Liver (tissue), 9 donors: ENCODE results near the gene CCN2. TPM values are rescaled to one million over a fixed set of nuclear protein-coding genes. Genes with fewer than 3 reads are reported as not detected.

Experiments
- DNase-seq: peaks from one replicate; pipeline ENCODE4 v3.0.0-alpha.2; 2017; ENCODE audit warnings: low spot score
- H3K27ac ChIP-seq, 2 donors: one replicate each; pipeline ENCODE4 v1.7.0; 2013; ENCODE audit warnings: inconsistent platforms in 2 of 2, low read length in 2 of 2, control low read depth in 1 of 2, low read depth in 1 of 2, mild to moderate bottlenecking in 1 of 2
- H3K27me3 ChIP-seq, 4 donors: one replicate each; pipeline versions ENCODE4 v1.6.1 to v1.7.0; 2013; ENCODE audit warnings: low read length in 3 of 4, inconsistent platforms in 1 of 4, mild to moderate bottlenecking in 1 of 4, moderate library complexity in 1 of 4; ENCODE audit not compliant: control insufficient read depth in 4 of 4, insufficient read depth in 4 of 4
- H3K36me3 ChIP-seq, 4 donors: one replicate each; pipeline versions ENCODE4 v1.6.1 to v1.7.0; 2013; ENCODE audit warnings: low read length in 3 of 4, mild to moderate bottlenecking in 3 of 4, low read depth in 1 of 4, moderate library complexity in 1 of 4; ENCODE audit not compliant: control insufficient read depth in 4 of 4, insufficient read depth in 3 of 4
- H3K4me1 ChIP-seq, 4 donors: one replicate each; pipeline versions ENCODE4 v1.6.1 to v1.7.0; 2013; ENCODE audit warnings: low read length in 3 of 4, mild to moderate bottlenecking in 3 of 4, moderate library complexity in 1 of 4; ENCODE audit not compliant: control insufficient read depth in 4 of 4, insufficient read depth in 4 of 4
- H3K4me3 ChIP-seq, 3 donors: one replicate each; pipeline versions ENCODE4 v1.6.1 to v1.7.0; 2013; ENCODE audit warnings: low read length in 3 of 3, control low read depth in 1 of 3, low read depth in 1 of 3, mild to moderate bottlenecking in 1 of 3
- H3K9ac ChIP-seq, 2 donors: one replicate each; pipeline ENCODE4 v1.7.0; 2013; ENCODE audit warnings: low read length in 2 of 2, mild to moderate bottlenecking in 2 of 2, moderate library complexity in 2 of 2, control low read depth in 1 of 2, low read depth in 1 of 2
- H3K9me3 ChIP-seq, 4 donors: one replicate each; pipeline versions ENCODE4 v1.6.1 to v1.7.0; 2013; ENCODE audit warnings: low read length in 3 of 4; ENCODE audit not compliant: control insufficient read depth in 4 of 4
- ATF3 ChIP-seq: IDR thresholded peaks from 2 replicates; pipeline ENCODE4 v1.6.1; 2016; ENCODE audit warnings: antibody characterized with exemption
- CTCF ChIP-seq: fragments of 150-350 bp; IDR thresholded peaks from 2 replicates; pipeline ENCODE4 v1.5.1; 2017; ENCODE audit warnings: improper control_type of control experiment, low read depth, low read length; ENCODE audit not compliant: missing input control
- EGR1 ChIP-seq, 2 donors: IDR thresholded peaks; 2 replicates each; pipeline ENCODE4 v1.6.1; 2016 to 2018; ENCODE audit warnings: antibody characterized with exemption in 2 of 2, low read depth in 2 of 2
- FOXA1 ChIP-seq: IDR thresholded peaks from 2 replicates; pipeline ENCODE4 v1.6.1; 2016; ENCODE audit warnings: antibody characterized with exemption
- FOXA2 ChIP-seq: IDR thresholded peaks from 2 replicates; pipeline ENCODE4 v1.6.1; 2016; ENCODE audit warnings: antibody characterized with exemption
- GABPA ChIP-seq, 2 donors: IDR thresholded peaks in 1 of 2; conservative IDR thresholded peaks in 1 of 2; 2 replicates each; pipeline ENCODE4 v1.6.1; 2016; ENCODE audit warnings: antibody characterized with exemption in 2 of 2, mild to moderate bottlenecking in 1 of 2, moderate library complexity in 1 of 2
- HNF4A ChIP-seq, 2 donors: conservative IDR thresholded peaks; 2 replicates each; pipeline ENCODE4 v1.6.1; 2016; ENCODE audit warnings: antibody characterized with exemption in 2 of 2, mild to moderate bottlenecking in 2 of 2
- HNF4G ChIP-seq: IDR thresholded peaks from 2 replicates; pipeline ENCODE4 v1.6.1; 2016; ENCODE audit warnings: antibody characterized with exemption
- JUND ChIP-seq, 2 donors: IDR thresholded peaks; 2 replicates each; pipeline ENCODE4 v1.6.1; 2016; ENCODE audit warnings: antibody characterized with exemption in 2 of 2
- MAX ChIP-seq: IDR thresholded peaks from 2 replicates; pipeline ENCODE4 v1.6.1; 2016; ENCODE audit warnings: antibody characterized with exemption
- NR2F2 ChIP-seq: IDR thresholded peaks from 2 replicates; pipeline ENCODE4 v1.6.1; 2016; ENCODE audit warnings: antibody characterized with exemption
- RAD21 ChIP-seq, 2 donors: IDR thresholded peaks; 2 replicates each; pipeline ENCODE4 v1.6.1; 2016; ENCODE audit warnings: antibody characterized with exemption in 2 of 2, mild to moderate bottlenecking in 2 of 2
- REST ChIP-seq: IDR thresholded peaks from 2 replicates; pipeline ENCODE4 v1.6.1; 2016; ENCODE audit warnings: antibody characterized with exemption, mild to moderate bottlenecking
- RXRA ChIP-seq, 2 donors: IDR thresholded peaks; 2 replicates each; pipeline ENCODE4 v1.6.1; 2017 to 2018; ENCODE audit warnings: antibody characterized with exemption in 2 of 2, mild to moderate bottlenecking in 1 of 2
- SP1 ChIP-seq: IDR thresholded peaks from 2 replicates; pipeline ENCODE4 v1.6.1; 2018; ENCODE audit warnings: antibody characterized with exemption, mild to moderate bottlenecking
- TAF1 ChIP-seq: conservative IDR thresholded peaks from 2 replicates; pipeline ENCODE4 v1.6.1; 2016; ENCODE audit warnings: antibody characterized with exemption, mild to moderate bottlenecking
- YY1 ChIP-seq: IDR thresholded peaks from 2 replicates; pipeline ENCODE4 v1.6.1; 2016; ENCODE audit warnings: antibody characterized with exemption, mild to moderate bottlenecking
- WGBS: extraction: QIAGEN DNeasy Blood & Tissue Kit; methylation state at CpG from one replicate; pipeline ENCODE4 v1.1.7; 2013; 5-methylcytosine and 5-hydroxymethylcytosine counted together
- polyA plus RNA-seq, 2 donors: library from polyadenylated mRNA; stranded (reverse) in 1 of 2; unstranded in 1 of 2; fragments of 200-250 nt in 1 of 2; fragments of >200 nt in 1 of 2; fragmentation: Nextera tagmentation in 1 of 2; extraction: Ambion mirVana in 1 of 2; gene quantifications; one replicate each; pipeline versions ENCODE4 v1.2.1 to v1.2.3, GENCODE V29; 2013 to 2015
- total RNA-seq, 2 donors: library from RNA; depleted of rRNA; stranded (reverse); fragments of >200 nt; gene quantifications; one replicate each; pipeline ENCODE4 v1.2.3, GENCODE V29; 2014
- TF ChIP-seq, protein P1 (sequence below): IDR thresholded peaks from 2 replicates; pipeline ENCODE4 v1.6.1; 2016; ENCODE audit warnings: antibody characterized with exemption
- donor health status: healthy.
- donor health status: healthy.
- donor health status: healthy.
- donor health status: healthy.
- donor health status: healthy.

Gene CCN2
- total and polyA plus RNA-seq, 4 donors, result 7.3 to 26.9 (median 19.5) TPM

DNA sequence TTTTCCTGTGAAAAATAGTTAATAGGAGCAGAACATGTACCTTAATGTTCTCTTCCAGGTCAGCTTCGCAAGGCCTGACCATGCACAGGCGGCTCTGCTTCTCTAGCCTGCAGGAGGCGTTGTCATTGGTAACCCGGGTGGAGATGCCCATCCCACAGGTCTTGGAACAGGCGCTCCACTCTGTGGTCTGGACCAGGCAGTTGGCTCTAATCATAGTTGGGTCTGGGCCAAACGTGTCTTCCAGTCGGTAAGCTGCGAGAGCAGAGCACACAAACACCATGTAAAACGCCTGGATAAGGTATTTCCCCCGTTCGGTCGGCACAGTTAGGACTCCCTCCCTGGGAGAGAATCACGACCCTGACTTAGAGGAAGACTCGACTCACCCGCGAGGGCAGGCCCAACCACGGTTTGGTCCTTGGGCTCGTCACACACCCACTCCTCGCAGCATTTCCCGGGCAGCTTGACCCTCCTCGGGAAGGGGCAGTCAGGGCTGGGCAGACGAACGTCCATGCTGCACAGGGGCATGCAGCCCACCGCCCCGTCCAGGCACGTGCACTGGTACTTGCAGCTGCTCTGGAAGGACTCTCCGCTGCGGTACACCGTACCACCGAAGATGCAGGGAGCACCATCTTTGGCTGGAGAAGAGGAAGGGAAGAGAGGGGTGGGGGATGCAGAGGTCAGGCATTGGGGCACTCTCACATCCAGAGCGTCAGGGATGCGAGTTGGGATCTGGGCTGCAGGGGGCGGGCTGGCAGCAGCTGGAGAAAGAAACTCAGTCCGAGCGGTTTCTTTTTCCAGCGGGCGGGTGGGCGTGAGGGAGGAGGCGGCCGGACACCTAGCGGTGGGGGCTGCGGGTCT is 1.0 kb downstream of the CCN2 start:
- no peaks in the 10 kb centered on the region for H3K27me3 ChIP-seq
- peak; percentile 68 for DNase-seq
- H3K9me3 ChIP-seq, result no peaks in the 10 kb centered on the region
- H3K36me3 ChIP-seq, result no peaks in the 10 kb centered on the region
- peak overlapping the region; percentile 71 to 86 (median 73) for H3K4me3 ChIP-seq
- 4% methylated on average over 42 of the region's 42 CpGs for WGBS
- peaks cover 0 to 22% (median 10%) of the 10 kb centered on the region in 4 donors for H3K4me1 ChIP-seq
- no peak for TF ChIP-seq GABPA (IDR thresholded peaks at IDR 0.05 in 1 of 2, conservative IDR thresholded peaks at IDR 0.05 in 1 of 2)
- TF ChIP-seq, protein P1, sequence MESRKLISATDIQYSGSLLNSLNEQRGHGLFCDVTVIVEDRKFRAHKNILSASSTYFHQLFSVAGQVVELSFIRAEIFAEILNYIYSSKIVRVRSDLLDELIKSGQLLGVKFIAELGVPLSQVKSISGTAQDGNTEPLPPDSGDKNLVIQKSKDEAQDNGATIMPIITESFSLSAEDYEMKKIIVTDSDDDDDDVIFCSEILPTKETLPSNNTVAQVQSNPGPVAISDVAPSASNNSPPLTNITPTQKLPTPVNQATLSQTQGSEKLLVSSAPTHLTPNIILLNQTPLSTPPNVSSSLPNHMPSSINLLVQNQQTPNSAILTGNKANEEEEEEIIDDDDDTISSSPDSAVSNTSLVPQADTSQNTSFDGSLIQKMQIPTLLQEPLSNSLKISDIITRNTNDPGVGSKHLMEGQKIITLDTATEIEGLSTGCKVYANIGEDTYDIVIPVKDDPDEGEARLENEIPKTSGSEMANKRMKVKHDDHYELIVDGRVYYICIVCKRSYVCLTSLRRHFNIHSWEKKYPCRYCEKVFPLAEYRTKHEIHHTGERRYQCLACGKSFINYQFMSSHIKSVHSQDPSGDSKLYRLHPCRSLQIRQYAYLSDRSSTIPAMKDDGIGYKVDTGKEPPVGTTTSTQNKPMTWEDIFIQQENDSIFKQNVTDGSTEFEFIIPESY, result no peak
- TF ChIP-seq RXRA (IDR thresholded peaks at IDR 0.05), result peak in 1 of 2 donors; percentile 19
- no peak for TF ChIP-seq FOXA2
- peak; percentile 61 to 75 for TF ChIP-seq RAD21 (IDR thresholded peaks at IDR 0.05)
- TF ChIP-seq ATF3, result no peak
- TF ChIP-seq NR2F2, result peak; percentile 25
- no peak for TF ChIP-seq TAF1
- no peak for TF ChIP-seq YY1
- TF ChIP-seq MAX, result no peak
- TF ChIP-seq CTCF, result peak; percentile 54
- TF ChIP-seq EGR1 (IDR thresholded peaks at IDR 0.05; ENCODE audit: low read depth in 2 of 2), result no peak
- TF ChIP-seq FOXA1, result no peak
- TF ChIP-seq JUND (IDR thresholded peaks at IDR 0.05), result peak in 1 of 2 donors; percentile 9
- peak in 1 of 2 donors; percentile 40 for TF ChIP-seq HNF4A (conservative IDR thresholded peaks at IDR 0.05)
- no peak for TF ChIP-seq SP1
- no peak for TF ChIP-seq HNF4G
- TF ChIP-seq REST, result peak; percentile 18
- peak overlapping the region; percentile 74 to 89 for H3K27ac ChIP-seq
- no peak overlapping the region for H3K9ac ChIP-seq
